HG02943 (cell line): Measurements from ENCODE around the gene RNU1-3.
"Not testable (repeated sequence)": the region's sequence is repeated elsewhere in the genome, so short reads cannot be mapped to it uniquely, and the experiment has no call there.

ENCODE experiments used
- ATAC-seq: cut with Tn5 transposase; IDR thresholded peaks from one replicate; pipeline ENCODE4 v1.9.1; 2021; ENCODE audit warnings: mild to moderate bottlenecking, low read depth, moderate library complexity; ENCODE audit not compliant: unreplicated experiment

The RNU1-3 gene

GRCh38 chr1:16641159-16641975 is 25.4 kb downstream of the RNU1-3 start:
- ATAC-seq: not testable (repeated sequence)

GRCh38 chr1:16639091-16640031 is 27.4 kb downstream of the RNU1-3 start:
- not testable (repeated sequence) for ATAC-seq

DNA sequence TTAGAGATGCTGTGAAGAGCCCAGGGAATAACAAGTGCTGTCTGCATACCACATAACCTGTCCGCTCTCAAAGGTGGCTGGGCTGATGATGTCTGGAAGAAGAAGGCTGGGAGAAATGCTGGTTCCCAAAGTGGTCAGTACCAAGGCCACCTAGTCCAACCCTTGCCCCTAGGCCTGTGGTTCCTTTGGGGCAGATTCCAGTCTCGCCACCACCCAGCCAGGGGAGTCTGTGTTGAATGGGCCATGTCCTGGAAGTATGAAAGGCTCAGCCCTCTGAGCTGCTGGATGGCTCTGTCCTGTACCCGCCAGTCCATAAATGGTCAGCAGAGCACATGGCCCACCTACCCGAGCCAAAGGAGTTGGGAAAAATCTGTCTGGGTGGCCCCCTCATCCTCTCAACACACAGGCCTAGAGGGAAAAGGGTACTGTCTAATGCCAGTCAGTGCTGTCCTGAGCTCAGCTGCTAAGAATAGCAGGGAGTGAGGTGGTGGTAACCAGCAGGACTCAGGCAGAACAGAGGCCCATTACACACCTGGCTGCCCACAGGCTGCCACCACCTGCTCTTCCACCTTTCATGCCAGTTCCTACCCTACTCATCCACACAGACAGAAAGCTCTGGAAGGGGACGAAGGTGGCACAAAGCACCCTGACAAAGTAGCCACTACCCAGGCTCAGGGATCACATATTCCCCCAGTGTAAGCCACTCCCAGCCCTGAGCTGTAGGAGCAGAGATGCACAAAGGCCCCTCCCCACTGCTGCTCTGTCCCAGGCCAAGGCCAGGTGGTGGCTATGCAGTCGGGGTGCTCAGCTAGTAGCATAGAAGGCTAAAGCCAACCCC is 28.6 kb downstream of the RNU1-3 start:
- not testable (repeated sequence) for ATAC-seq

DNA sequence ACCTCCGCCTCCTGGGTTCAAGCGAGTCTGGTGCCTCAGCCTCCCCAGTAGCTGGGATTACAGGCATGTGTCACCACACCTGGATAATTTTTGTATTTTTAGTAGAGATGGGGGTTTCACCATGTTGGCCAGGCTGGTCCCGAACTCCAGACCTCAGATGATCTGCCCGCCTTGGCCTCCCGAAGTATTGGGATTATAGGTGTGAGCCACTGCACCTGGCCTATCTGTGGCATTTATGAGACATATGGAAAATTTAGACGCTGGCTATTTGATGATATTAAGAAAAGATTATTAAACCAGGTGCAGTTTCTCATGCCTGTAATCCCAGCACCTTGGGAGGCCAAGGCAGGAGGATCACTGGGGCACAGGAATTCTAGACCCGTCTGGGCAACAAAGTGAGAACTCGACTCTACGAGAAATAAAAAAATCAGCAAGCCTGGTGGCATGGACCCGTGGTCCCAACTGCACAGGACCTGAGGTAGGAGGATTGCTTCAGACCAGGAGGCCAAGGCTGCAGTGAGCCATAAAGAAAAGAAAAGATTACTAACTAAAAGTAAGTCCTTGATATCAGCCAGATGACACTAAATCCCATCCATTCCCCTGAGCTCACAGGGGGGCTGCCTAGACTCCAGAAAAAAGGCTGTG is 30.1 kb downstream of the RNU1-3 start:
- not testable (repeated sequence) for ATAC-seq

DNA sequence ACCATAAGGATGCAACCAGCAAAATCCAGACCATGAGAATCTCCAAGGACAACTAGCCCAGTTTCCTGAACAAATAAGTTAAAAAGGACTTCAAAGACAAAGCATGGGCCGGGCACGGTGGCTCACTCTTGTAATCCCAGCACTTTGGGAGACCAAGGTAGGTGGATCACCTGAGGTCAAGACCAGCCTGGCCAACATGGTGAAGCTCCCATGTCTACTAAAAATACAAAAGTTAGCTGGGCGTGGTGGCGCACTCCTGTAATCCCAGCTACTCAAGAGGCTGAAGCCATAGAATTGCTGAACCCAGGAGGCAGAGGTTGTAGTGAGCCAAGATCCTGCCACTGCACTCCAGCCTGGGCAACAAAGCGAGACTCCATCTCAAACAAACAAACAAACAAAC is 30.8 kb downstream of the RNU1-3 start:
- ATAC-seq: not testable (repeated sequence)

DNA sequence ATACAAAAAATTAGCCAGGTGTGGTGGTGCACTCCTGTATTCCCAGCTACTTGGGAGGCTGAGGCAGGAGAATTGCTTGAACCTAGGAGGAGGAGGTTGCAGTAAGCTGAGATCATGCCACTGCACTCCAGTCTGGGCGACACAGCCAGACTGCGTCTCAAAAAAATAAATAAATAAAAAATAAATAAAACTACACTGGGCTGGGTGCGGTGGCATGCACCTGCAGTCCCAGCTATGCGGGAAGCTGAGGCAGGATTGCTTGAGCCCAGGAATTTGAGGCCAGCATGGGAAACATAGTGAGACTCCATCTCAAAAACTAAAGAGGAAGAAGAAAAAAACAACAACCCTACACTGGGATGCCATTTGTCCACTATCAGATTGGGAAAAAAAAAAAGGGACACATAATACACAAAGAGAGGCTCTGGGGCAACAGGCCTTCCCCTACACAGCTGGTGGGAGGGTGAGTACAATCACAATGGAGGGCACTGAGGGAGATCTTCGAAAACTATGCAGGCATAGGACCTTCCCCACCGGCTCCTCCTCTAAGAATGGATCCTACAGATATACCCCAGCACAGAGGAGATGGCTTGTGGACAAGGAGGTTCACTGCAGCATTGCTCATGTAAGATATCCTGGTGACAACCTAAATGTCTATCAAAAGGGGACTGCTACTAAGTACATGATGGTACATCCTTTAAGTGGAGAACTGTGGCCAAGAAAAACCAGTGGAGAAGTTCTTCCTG is 33.0 kb downstream of the RNU1-3 start:
- ATAC-seq: not testable (repeated sequence)

DNA sequence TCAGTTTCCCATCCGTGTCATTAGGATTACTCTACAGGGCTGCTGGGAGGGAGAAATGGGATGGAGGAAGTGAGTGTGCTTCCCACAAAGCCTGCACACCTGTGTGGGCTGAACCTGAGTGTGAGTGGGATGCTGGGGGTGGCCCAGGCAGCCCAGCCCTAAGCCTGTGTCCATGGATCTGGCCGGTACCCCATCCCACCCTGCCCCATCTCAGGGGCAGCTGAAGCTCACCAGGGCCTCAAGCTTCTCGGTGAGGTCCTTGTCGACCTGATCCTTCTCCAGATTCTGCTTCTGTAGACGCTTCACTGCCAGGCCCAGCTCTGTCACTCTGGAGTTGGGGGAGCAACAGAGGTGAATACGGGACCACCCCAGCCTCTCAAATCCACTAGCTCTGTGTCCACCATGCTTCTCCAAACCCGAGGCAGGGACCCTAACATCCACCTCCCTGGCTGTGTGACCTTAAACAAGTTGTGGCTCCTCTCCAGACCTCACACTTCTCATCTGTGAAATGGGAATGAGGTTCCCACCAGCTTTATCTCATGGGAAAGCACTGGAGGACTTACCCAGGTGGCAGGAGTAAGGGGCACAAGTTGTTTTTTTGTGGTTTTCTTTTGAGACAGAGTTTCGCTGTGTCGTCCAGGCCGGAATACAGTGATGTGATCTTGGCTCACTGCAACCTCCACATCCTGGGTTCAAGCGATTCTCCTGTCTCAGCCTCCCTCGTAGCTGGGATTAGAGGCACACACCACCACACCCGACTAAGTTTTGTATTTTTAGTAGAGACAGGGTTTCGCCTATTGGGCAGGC is 34.5 kb downstream of the RNU1-3 start:
- not testable (repeated sequence) for ATAC-seq

DNA sequence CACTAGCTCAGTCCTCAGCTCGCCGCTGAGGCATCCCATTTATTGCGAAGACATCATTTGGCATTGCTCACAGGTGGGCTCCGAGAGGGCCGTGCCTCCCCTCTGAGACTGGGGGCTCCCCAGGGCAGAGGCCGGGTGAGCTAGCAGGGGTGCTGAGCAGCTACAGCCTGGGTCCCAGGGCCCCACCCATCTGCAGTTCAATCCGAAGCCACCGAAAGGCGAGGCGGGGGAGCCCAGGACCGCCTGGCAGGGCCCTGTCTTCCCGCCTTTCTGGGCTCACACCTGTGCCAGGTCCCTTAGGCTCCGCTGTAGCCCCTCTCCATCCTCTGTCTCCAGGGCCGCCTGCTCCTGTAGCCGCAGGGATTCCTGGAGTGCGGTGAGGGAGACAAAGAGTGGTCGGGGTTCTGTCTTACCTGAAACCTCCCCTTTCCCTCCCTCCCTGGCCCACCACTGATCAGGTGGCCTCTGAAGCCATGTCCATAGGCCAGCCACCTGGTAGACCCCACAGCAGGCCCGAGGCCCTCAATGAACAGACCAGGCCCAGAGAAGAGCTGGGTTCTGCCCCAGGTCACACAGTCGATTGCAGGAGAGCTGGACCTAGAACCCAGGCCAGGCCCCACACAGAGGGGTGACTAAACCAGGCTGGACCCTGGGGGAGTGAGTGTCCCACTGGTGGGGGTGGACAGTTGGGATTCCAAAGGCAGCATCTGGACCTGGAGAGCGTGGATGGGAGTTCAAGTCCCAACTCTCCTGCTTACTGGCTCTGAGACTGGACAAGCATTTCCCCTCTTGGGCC is 35.3 kb downstream of the RNU1-3 start:
- ATAC-seq: no peak

GRCh38 chr1:16630661-16631247 is 36.0 kb downstream of the RNU1-3 start:
- no peak for ATAC-seq

DNA sequence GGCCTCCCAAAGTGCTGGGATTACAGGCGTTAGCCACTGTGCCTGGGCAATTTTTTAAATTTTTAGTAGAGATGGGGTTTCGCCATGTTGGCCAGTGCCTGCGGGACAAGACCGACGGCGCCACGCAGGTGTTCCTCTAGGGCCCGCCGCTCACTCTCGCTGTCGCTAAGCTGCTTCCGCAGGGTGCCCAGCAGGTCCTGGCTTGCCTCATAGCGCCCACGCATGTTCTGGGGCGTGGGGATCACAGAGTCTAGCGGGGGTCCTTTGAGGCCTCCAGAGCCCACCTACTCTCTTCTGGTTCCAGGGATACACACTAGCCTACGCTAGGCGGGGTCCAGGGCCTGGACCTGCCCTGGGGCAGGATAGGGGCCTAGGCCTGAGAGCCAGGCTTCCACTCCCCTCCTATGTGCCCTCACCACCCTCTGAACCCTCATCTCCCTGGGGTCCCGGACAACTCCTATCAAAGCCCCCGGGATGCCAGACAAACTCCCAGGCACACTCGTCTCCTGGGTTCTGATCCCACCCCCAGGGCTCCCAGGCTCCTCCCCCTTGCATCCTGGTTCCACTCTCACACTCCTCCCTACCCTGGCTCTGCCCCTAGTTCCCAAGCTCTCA is 36.7 kb downstream of the RNU1-3 start:
- ATAC-seq: not testable (repeated sequence)

- no peak for ATAC-seq
Measured at GRCh38 chr1:16628361-16629111, 38.2 kb downstream of the RNU1-3 start.

DNA sequence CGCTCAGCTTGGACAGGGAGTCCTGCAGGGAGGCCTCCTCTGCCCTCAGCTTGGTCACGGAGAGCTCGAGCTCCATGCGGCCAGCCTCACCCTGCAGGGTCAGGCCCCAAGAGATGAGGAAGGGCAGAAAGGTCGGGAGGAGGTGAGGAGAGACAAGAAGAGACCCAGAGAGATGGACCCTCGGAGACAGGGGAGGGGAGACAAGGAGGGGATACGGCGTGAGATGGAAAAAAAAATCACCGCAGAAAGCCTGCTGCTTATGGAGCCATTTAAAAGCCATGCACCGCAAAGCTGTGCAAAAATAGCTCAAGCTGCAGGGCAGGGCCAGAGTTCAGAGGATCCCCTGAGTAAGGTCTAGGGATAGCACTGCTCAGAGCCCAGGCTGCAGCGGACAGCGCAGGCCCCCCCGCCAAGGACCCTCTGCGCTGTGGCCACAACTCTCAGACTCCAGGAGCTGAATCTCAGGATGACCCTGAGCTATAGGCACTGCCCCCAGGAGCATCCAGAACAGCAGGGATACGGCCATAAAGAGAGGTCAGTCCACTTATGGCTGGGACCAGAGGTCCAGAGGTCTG is 40.3 kb downstream of the RNU1-3 start:
- not testable (repeated sequence) for ATAC-seq

DNA sequence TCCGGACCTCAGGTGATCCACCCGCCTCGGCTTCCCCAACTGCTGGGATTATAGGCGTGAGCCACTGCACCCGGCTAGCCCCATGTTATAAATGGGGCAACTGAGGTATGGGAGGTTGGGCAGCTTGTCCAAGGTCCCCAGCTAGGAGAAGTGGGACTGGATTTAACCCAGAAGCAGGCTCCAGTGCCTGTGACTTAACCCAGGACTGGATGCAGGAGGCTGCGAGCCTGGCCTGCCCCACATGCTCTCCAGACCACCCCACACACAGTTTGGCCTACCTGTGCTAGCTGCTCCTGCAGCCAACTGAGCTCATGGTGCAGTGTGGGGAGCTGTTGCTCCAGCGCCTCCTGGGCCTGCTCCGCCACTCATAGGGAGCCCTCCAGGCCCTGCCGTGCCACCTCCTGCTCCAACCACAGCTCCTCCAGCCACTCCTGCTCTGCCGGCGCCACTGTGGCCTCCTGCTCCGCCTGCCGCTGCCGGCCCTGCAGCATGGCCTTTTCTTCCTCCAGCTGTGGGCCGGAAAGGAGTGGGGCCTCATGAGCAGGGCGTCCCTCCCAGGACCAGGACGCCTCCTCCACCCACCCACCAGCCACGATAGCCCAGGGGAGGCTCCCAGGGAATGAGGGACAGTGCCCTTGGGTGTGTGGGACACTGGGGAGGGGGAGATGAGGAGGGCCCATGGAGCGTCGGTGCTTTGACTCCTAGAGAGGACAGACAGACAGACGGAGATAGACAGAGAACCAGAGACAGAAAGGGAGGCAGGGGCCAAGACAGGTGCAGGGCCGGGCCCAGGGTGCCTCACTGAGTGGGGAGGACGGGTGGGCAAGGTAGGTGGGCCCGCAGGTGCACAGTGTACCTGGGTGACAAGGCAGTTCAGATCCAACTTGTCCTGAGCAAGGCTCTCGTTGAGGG is 41.0 kb downstream of the RNU1-3 start:
- ATAC-seq: no peak

- not testable (repeated sequence) for ATAC-seq
Measured at GRCh38 chr1:16623812-16624719, 42.7 kb downstream of the RNU1-3 start.
